Smooth muscle cell of bladder (primary cell): Measurements from ENCODE around the gene CIP2A. TPM values are rescaled to one million over a fixed set of nuclear protein-coding genes. Genes with fewer than 3 reads are reported as not detected.

Source experiments
- total RNA-seq: library from RNA; depleted of rRNA; stranded (reverse); fragments of >200 nt; gene quantifications from 2 replicates; pipeline ENCODE4 v1.2.3, GENCODE V29; 2014

Gene CIP2A
- 4.1 and 4.2 TPM in 2 replicates for total RNA-seq

DNA sequence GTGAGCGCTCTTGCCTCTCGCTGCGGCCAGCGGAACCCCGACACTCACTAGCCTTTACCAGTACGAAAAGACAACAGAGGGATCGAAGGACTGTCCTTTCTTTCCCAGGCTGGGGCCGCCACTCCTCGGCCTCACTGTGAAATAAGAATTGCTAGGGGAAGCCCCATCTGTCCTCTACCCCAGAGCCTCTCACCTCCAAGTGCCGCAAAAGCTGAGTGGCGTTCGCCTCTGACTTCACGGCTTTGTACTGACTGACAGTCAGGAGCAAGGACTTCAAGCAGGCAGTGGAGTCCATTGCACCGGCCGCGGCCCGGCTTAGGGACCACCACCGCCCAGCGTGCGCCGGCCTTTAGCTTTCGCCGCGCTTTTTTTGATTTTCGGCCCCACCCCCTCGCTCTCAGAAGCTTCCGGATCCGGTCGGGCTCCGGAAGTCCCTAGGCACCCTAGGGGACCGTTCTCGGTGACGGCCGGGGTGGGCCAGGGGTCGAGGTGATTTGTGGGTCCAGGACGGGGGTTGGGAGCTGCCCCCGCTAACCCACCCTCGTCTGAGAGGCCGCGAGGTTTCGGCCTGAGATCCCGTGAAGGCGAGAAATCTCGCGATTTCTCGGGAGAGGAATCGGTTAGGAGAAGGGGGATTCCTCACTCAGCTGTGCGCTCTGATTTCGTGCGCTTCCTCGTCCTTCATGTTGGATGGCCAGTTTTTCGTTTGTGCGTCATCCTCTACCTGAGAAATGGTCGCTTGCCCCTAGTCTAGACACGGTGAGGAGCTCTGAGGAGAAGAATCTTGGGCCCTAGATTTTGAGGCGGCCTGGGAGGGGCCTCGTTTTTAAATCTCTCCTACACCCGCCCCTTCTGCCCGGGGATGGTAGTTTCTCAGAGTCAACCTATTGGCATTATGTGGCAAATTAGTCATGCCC lies at the start of gene CIP2A, which contains the start of gene DZIP3:
CIP2A (minus strand) TSS at position 358 of the 917 bp plus-strand sequence; CDS start at position 295, 63 bp downstream.
DZIP3 (plus strand) TSS at position 642 of the 917 bp plus-strand sequence. CDS start 15,685 bp downstream, outside the sequence.

DNA sequence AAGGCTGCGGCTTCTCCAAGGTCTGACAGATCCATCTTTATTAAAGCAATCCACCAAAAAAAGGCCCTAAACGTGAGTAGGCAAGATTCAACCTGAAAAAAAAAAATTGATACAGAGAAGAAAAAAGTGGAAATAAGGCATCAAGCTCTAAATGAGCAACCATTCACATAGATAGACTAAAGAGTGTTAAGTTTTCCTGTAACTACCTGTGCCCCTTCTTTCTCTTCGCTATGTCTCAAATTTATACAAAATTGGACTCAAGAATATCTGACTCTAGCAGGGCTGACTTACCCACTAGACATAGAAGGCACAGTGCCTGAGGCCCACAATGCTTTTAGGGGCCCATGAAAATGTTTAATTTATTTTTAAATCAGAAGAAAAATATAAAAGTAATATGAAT lies 78.7 kb downstream of the CIP2A start, which contains the start of gene MYH15:
MYH15 (minus strand) TSS at position 101 of the 400 bp plus-strand sequence; CDS start at position 35, 66 bp downstream.

Other genes with a start within 250 kb of the CIP2A start
- gene MYH15, start 78.8 kb downstream of the CIP2A start, total RNA-seq, result 0.57 and 0.92 TPM in 2 replicates
- 13.8 and 14.2 TPM in 2 replicates for gene DZIP3, start 284 bp upstream of the CIP2A start, total RNA-seq
- gene RETNLB, start 168.0 kb upstream of the CIP2A start, total RNA-seq, result not detected in 2 replicates
- gene TRAT1, start 233.3 kb upstream of the CIP2A start, total RNA-seq, result not detected in 2 replicates